A673 (cell line): ENCODE data around the gene ANK2. TPM values are rescaled to one million over a fixed set of nuclear protein-coding genes. Genes with fewer than 3 reads are reported as not detected.

Experiments
- BruUV-seq: library from RNA; stranded (reverse); fragments of 400-500 nt; replicated peaks from 2 replicates; lab custom pipeline; 2021; lab: Mats Ljungman, UMichigan
- CTCF ChIA-PET: fragments of 300-600 bp; sonication (Branson Sonifier 250); formaldehyde crosslinking; loops from one replicate; lab custom pipeline; 2022; ENCODE audit warnings: antibody characterized with exemption; lab: Charles Lee
- POLR2A ChIA-PET: fragments of 300-600 bp; sonication (Branson Sonifier 250); formaldehyde crosslinking; loops from one replicate; lab custom pipeline; 2022; ENCODE audit warnings: antibody characterized with exemption; ENCODE audit not compliant: low non-redundant PET; lab: Charles Lee
- DNase-seq: peaks from one replicate; pipeline ENCODE4 v3.0.0-alpha.2; 2015; ENCODE audit warnings: low spot score
- H3K27ac ChIP-seq: fragments of 200-600 bp; sonication (generic); 2 replicates; pipeline ENCODE4 v1.5.1; 2016; ENCODE audit warnings: mixed run types, low read depth, mild to moderate bottlenecking, mixed read lengths, antibody characterized with exemption, low read length; ENCODE audit not compliant: poor library complexity, severe bottlenecking
- H3K27me3 ChIP-seq: fragments of 200-600 bp; sonication (generic); replicated peaks from 2 replicates; pipeline ENCODE4 v1.6.1; 2017; ENCODE audit warnings: mixed run types, low read depth, mild to moderate bottlenecking, mixed read lengths, antibody characterized with exemption, low read length; ENCODE audit not compliant: insufficient read depth, poor library complexity
- H3K36me3 ChIP-seq: fragments of 200-600 bp; sonication (generic); 2 replicates; pipeline ENCODE4 v1.6.1; 2016; ENCODE audit warnings: mixed run types, mild to moderate bottlenecking, mixed read lengths, antibody characterized with exemption, low read length; ENCODE audit not compliant: insufficient read depth, poor library complexity, severe bottlenecking
- H3K4me1 ChIP-seq: fragments of 200-600 bp; sonication (generic); 2 replicates; pipeline ENCODE4 v1.6.1; 2017; ENCODE audit warnings: mixed run types, mild to moderate bottlenecking, mixed read lengths, antibody characterized with exemption, low read length; ENCODE audit not compliant: insufficient read depth, poor library complexity, severe bottlenecking
- H3K4me3 ChIP-seq: fragments of 200-600 bp; sonication (generic); 2 replicates; pipeline ENCODE4 v1.5.1; 2016; ENCODE audit warnings: low read depth, mixed run types, mild to moderate bottlenecking, mixed read lengths, low read length; ENCODE audit not compliant: poor library complexity, severe bottlenecking
- H3K9me3 ChIP-seq: fragments of 200-600 bp; sonication (generic); 2 replicates; pipeline ENCODE4 v1.6.1; 2016; ENCODE audit warnings: mixed run types, low read depth, mild to moderate bottlenecking, mixed read lengths, antibody characterized with exemption, low read length; ENCODE audit not compliant: poor library complexity, severe bottlenecking
- CTCF ChIP-seq: fragments of 300-800, 200-600 bp; sonication (generic); conservative IDR thresholded peaks from 2 replicates; pipeline ENCODE4 v1.5.1; 2017; ENCODE audit warnings: low read depth, mild to moderate bottlenecking, antibody characterized with exemption, low read length, moderate library complexity, mixed read lengths
- EZH2 ChIP-seq: fragments of 200-600 bp; sonication (generic); IDR thresholded peaks from 2 replicates; pipeline ENCODE4 v1.6.1; 2017; ENCODE audit warnings: borderline replicate concordance, low read depth, mild to moderate bottlenecking, mixed read lengths, antibody characterized with exemption, low read length; ENCODE audit not compliant: poor library complexity, severe bottlenecking
- intact Hi-C: fragments of 100-400 bp; cut with micrococcal nuclease; formaldehyde crosslinking; loops from one replicate; pipeline ENCODE4 v1.10.0; 2022; ENCODE audit not compliant: unreplicated experiment
- total RNA-seq: library from RNA; stranded (reverse); gene quantifications from 2 replicates; pipeline ENCODE4 v1.2.3, GENCODE V29; 2021

Gene ANK2
- total RNA-seq, 1 experiment from 2014 or later, result 12.7 TPM

- ChIA-PET POLR2A (no interaction called here), CTCF (interaction anchor here (0.6 to 1.5 kb wide), 7 partner anchors 11 to 984 kb away, joined by 3 to 8 read pairs (median 3); no protein-coding TSS in a partner anchor)
- no peak overlapping the region for H3K27ac ChIP-seq
- H3K36me3 ChIP-seq, result no peaks in the 10 kb centered on the region
- DNase-seq, result no peak
- H3K4me3 ChIP-seq, result no peak overlapping the region
- BruUV-seq, result no TSS peak
- intact Hi-C loops, result loop anchor here (1.0 to 5.0 kb wide), 8 partner anchors 117 to 1303 kb away; no protein-coding TSS in a partner anchor
- H3K9me3 ChIP-seq, result no peaks in the 10 kb centered on the region
- TF ChIP-seq CTCF (no peak), EZH2 (no peak)
- H3K4me1 ChIP-seq, result peaks cover 4% of the 10 kb centered on the region
- no peaks in the 10 kb centered on the region for H3K27me3 ChIP-seq
Measured at GRCh38 chr4:113394108-113394729, 344.8 kb downstream of the ANK2 start.

- peak; percentile 92 for DNase-seq
- intact Hi-C loops, result loop anchor here (1.0 to 5.0 kb wide), 8 partner anchors 118 to 1302 kb away; no protein-coding TSS in a partner anchor
- CTCF ChIA-PET, result interaction anchor here (0.5 to 1.5 kb wide), 10 partner anchors 11 to 990 kb away, joined by 3 to 8 read pairs (median 4); no protein-coding TSS in a partner anchor
- POLR2A ChIA-PET, result no interaction called here
- H3K27me3 ChIP-seq, result no peaks in the 10 kb centered on the region
- BruUV-seq, result no TSS peak
- no peaks in the 10 kb centered on the region for H3K9me3 ChIP-seq
- peak; percentile 79 for TF ChIP-seq CTCF
- no peak for TF ChIP-seq EZH2
- H3K4me3 ChIP-seq, result no peak overlapping the region
- H3K27ac ChIP-seq, result no peak overlapping the region
- peaks cover 4% of the 10 kb centered on the region for H3K4me1 ChIP-seq
- no peaks in the 10 kb centered on the region for H3K36me3 ChIP-seq
Measured at GRCh38 chr4:113394730-113395530, 345.5 kb downstream of the ANK2 start.

DNA sequence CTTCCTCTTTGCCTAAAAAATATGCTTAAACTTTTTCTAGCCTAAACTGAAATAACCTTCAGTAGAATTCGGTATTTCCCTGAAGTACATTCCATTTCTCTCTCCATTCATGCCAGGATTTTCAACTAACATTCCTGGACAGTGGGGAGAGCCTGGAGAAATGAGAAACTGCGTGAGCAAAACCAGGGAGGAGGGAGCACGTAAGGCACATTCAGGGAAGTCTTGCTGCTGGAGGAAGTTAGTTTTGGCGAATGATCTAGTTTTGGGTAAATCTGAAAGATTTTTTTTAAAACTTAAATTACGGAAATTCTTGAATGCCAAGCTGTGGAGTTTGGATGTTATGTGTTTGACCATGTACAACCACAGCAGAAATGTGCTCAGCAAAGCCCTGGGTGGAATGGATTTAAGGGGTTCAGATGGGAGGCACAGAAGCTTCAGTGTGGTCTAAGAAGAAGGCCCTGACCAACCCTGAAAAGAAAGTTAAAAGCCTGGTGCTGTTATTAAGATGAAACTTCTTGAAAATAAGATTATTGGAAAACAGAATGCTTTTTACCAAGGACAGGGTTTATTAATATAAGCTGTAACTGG, 347.8 kb downstream of the ANK2 start:
- H3K4me1 ChIP-seq, result peaks cover 4% of the 10 kb centered on the region
- POLR2A ChIA-PET, result no interaction called here
- H3K9me3 ChIP-seq, result no peaks in the 10 kb centered on the region
- no peak overlapping the region for H3K27ac ChIP-seq
- no peaks in the 10 kb centered on the region for H3K27me3 ChIP-seq
- TF ChIP-seq CTCF, result no peak
- TF ChIP-seq EZH2, result no peak
- no TSS peak for BruUV-seq
- no peaks in the 10 kb centered on the region for H3K36me3 ChIP-seq
- CTCF ChIA-PET, result interaction anchor here (0.5 kb wide), 1 partner anchor 45 kb away, joined by 4 read pairs; no protein-coding TSS in a partner anchor
- DNase-seq, result no peak
- intact Hi-C loops, result no loop called here
- no peak overlapping the region for H3K4me3 ChIP-seq
